ENCODE results near the gene SESN2.

SESN2 gene

GRCh38 chr1:28279721-28280120, 20.4 kb downstream of the SESN2 start:
- Histone ChIP-seq H3K9ac (ENCODE audit: low read depth, low read length) (no peak overlapping the region), H2AFZ (ENCODE audit: low read depth, low read length) (no peak overlapping the region), H3K36me3 (ENCODE audit: insufficient read depth, low read length) (peaks cover 33% of the 10 kb centered on the region), H3K4me2 (ENCODE audit: insufficient read depth, low read length) (no peak overlapping the region), H3K4me3 (ENCODE audit: low read depth in 1 of 2, low read length in 2 of 2) (no peak overlapping the region), H3K27me3 (ENCODE audit: insufficient read depth, low read length, poor library complexity) (no peaks in the 10 kb centered on the region), H3K27ac (ENCODE audit: low read length) (no peak overlapping the region), H3K9me3 (ENCODE audit: insufficient read depth, low read length, severe bottlenecking) (no peaks in the 10 kb centered on the region), H4K20me1 (ENCODE audit: insufficient read depth, low read length) (no peaks in the 10 kb centered on the region), H3K4me1 (ENCODE audit: insufficient read depth, low read length) (no peaks in the 10 kb centered on the region), H3K79me2 (ENCODE audit: insufficient read depth, low read length) (no peaks in the 10 kb centered on the region)
- DNase-seq = no peak
- no peak for TF ChIP-seq CTCF (IDR thresholded peaks at IDR 0.05; ENCODE audit: borderline replicate concordance, extremely low read depth, low read length, poor library complexity, severe bottlenecking)
- no peak for ATAC-seq (ENCODE audit: insufficient read depth, low read depth)

- H3K4me3 ChIP-seq (ENCODE audit: low read depth in 1 of 2, low read length in 2 of 2) = no peak overlapping the region
- DNase-seq = no peak
- no peaks in the 10 kb centered on the region for H3K4me1 ChIP-seq (ENCODE audit: insufficient read depth, low read length)
- H3K9me3 ChIP-seq (ENCODE audit: insufficient read depth, low read length, severe bottlenecking) = no peaks in the 10 kb centered on the region
- no peak overlapping the region for H2AFZ ChIP-seq (ENCODE audit: low read depth, low read length)
- no peaks in the 10 kb centered on the region for H3K27me3 ChIP-seq (ENCODE audit: insufficient read depth, low read length, poor library complexity)
- no peak for TF ChIP-seq EZH2 (IDR thresholded peaks at IDR 0.05; ENCODE audit: borderline replicate concordance, low read depth, low read length, severe bottlenecking)
- TF ChIP-seq CTCF (IDR thresholded peaks at IDR 0.05; ENCODE audit: borderline replicate concordance, extremely low read depth, low read length, poor library complexity, severe bottlenecking) = no peak
- ATAC-seq (ENCODE audit: insufficient read depth, low read depth) = 0 out of 3 replicates have a peak, but pooled peaks have one; percentile 24
- no peak overlapping the region for H3K4me2 ChIP-seq (ENCODE audit: insufficient read depth, low read length)
- no peaks in the 10 kb centered on the region for H4K20me1 ChIP-seq (ENCODE audit: insufficient read depth, low read length)
- no peaks in the 10 kb centered on the region for H3K79me2 ChIP-seq (ENCODE audit: insufficient read depth, low read length)
- H3K27ac ChIP-seq (ENCODE audit: low read length) = no peak overlapping the region
- peaks cover 29% of the 10 kb centered on the region for H3K36me3 ChIP-seq (ENCODE audit: insufficient read depth, low read length)
- H3K9ac ChIP-seq (ENCODE audit: low read depth, low read length) = no peak overlapping the region
Measured at GRCh38 chr1:28280501-28280900, 21.2 kb downstream of the SESN2 start.

GRCh38 chr1:28280977-28281381, 21.7 kb downstream of the SESN2 start:
- H3K36me3 ChIP-seq (ENCODE audit: insufficient read depth, low read length) = peaks cover 29% of the 10 kb centered on the region

More at GRCh38 chr1:28280977-28281381, 21.7 kb downstream of the SESN2 start:
- no peak overlapping the region for H3K27ac ChIP-seq (ENCODE audit: low read length)
- no peak for TF ChIP-seq CTCF (IDR thresholded peaks at IDR 0.05; ENCODE audit: borderline replicate concordance, extremely low read depth, low read length, poor library complexity, severe bottlenecking)
- TF ChIP-seq EZH2 (IDR thresholded peaks at IDR 0.05; ENCODE audit: borderline replicate concordance, low read depth, low read length, severe bottlenecking) = no peak
- H3K4me3 ChIP-seq (ENCODE audit: low read depth in 1 of 2, low read length in 2 of 2) = no peak overlapping the region
- no peak overlapping the region for H3K4me2 ChIP-seq (ENCODE audit: insufficient read depth, low read length)
- no peaks in the 10 kb centered on the region for H3K9me3 ChIP-seq (ENCODE audit: insufficient read depth, low read length, severe bottlenecking)
- no peak overlapping the region for H2AFZ ChIP-seq (ENCODE audit: low read depth, low read length)
- DNase-seq = no peak
- ATAC-seq (ENCODE audit: insufficient read depth, low read depth) = no peak
- no peaks in the 10 kb centered on the region for H3K27me3 ChIP-seq (ENCODE audit: insufficient read depth, low read length, poor library complexity)
- H4K20me1 ChIP-seq (ENCODE audit: insufficient read depth, low read length) = no peaks in the 10 kb centered on the region
- H3K4me1 ChIP-seq (ENCODE audit: insufficient read depth, low read length) = no peaks in the 10 kb centered on the region
- H3K9ac ChIP-seq (ENCODE audit: low read depth, low read length) = no peak overlapping the region
- no peaks in the 10 kb centered on the region for H3K79me2 ChIP-seq (ENCODE audit: insufficient read depth, low read length)
